ENCODE measurements around the gene TMEM174. TPM values are rescaled to one million over a fixed set of nuclear protein-coding genes. Genes with fewer than 3 reads are reported as not detected.

The TMEM174 gene
- total RNA-seq, 1 donor from 2014 or later: not detected

DNA sequence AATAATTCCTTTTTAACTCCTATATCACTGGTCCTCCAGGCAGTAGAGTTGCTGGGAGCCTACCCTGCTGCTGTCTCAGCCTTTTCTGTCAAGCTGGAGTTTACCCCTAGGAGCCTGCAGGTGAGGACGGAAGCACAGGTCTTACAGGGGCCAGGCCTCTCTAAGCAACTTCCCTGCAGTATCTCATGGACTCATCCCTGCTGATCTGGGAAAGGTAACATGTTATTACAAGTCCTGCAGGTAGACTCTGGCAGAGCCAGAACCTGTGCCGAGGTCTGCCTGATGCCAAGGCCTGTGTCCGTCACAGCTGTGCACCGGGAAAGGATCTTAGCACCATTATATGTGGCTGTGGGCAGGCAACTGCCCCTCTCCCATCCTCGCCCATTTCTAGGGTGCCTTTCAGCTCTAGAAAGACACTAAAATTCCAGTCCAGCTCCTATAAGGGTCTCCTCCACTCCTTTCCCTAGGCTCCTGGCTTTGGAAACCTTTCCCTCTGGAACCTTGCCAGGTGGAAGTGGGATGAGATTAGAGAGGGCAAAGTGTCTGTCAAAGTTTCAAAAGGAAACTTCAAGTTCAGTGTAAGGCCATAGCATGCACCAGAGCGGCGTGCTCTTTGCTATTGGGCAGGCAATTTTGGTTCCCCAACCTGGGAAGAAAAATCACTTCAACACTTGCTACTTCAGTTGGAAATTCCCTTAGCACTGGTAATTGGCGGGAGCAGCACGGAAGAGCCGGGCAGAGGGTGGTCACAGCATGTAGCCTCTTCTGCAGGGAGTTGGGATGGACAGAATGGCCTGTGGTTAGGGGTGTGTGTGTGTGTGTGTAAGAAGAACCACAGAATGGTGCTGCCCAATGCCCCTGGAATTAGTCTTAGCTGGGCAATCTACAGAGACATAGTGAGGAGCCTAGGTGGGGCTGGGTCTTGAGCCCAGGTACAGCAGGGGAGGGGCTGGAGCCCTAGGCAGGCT, 35.1 kb upstream of the TMEM174 start:
- Histone ChIP-seq H3K9me3 (no peaks in the 10 kb centered on the region), H3K27me3 (no peaks in the 10 kb centered on the region), H3K27ac (no peak overlapping the region), H3K4me3 (no peak overlapping the region), H3K4me1 (no peaks in the 10 kb centered on the region), H3K36me3 (no peaks in the 10 kb centered on the region)
- no peak for DNase-seq (ENCODE audit: extremely low spot score in 2 of 2)
- TF ChIP-seq, protein P1, sequence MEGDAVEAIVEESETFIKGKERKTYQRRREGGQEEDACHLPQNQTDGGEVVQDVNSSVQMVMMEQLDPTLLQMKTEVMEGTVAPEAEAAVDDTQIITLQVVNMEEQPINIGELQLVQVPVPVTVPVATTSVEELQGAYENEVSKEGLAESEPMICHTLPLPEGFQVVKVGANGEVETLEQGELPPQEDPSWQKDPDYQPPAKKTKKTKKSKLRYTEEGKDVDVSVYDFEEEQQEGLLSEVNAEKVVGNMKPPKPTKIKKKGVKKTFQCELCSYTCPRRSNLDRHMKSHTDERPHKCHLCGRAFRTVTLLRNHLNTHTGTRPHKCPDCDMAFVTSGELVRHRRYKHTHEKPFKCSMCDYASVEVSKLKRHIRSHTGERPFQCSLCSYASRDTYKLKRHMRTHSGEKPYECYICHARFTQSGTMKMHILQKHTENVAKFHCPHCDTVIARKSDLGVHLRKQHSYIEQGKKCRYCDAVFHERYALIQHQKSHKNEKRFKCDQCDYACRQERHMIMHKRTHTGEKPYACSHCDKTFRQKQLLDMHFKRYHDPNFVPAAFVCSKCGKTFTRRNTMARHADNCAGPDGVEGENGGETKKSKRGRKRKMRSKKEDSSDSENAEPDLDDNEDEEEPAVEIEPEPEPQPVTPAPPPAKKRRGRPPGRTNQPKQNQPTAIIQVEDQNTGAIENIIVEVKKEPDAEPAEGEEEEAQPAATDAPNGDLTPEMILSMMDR (IDR thresholded peaks at IDR 0.05): no peak
- no peak for TF ChIP-seq POLR2AphosphoS5 (IDR thresholded peaks at IDR 0.05; ENCODE audit: insufficient read depth in 1 of 2, low read depth in 1 of 2)
- TF ChIP-seq POLR2A (IDR thresholded peaks at IDR 0.05): no peak
- intact Hi-C loops (cut with DNase I): no loop called here

DNA sequence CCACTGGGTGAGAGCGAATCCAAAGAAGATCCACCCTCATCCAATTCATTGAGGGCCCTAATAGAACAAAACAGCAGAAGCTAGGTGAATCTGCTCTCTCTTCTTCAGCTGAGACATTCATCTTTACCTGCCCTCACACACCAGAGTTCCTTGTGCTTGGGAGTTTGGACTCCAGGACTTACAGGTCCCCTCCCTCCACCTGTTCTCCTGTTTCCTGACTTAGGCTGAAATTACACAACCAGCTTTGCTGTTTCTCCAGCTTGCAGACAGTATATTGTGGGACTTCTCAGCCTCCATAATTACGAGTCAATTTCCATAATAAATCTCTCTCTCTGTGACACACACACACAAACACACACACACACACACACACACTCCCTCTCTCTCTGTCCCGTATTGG, 33.5 kb upstream of the TMEM174 start:
- Histone ChIP-seq H3K9me3 (no peaks in the 10 kb centered on the region), H3K27me3 (no peaks in the 10 kb centered on the region), H3K4me3 (no peak overlapping the region), H3K36me3 (no peaks in the 10 kb centered on the region), H3K27ac (no peak overlapping the region), H3K4me1 (no peaks in the 10 kb centered on the region)
- TF ChIP-seq POLR2AphosphoS5 (IDR thresholded peaks at IDR 0.05; ENCODE audit: insufficient read depth in 1 of 2, low read depth in 1 of 2) (no peak), POLR2A (IDR thresholded peaks at IDR 0.05) (no peak)
- TF ChIP-seq, protein P1 (IDR thresholded peaks at IDR 0.05): no peak
- no peak for DNase-seq (ENCODE audit: extremely low spot score in 2 of 2)
- intact Hi-C loops (cut with DNase I): no loop called here

DNA sequence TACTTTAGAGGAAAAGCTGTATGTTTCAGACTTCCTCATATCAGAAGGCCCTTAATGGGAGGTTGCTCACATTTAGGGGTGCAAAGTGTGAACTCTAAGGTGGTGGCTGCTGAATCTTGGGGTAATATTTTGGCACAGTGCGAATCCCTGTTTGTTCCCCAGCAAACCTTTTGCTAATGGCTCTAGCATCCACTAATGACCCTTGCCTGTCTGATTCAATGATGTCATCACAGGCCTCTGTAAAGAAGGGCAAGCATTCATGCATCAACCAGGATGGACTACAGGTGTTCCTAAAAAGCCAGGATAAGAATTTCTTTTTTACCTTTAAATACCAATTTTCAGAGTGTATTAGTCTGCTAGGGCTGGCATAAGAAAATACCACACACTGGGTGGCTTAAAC, 32.2 kb upstream of the TMEM174 start:
- intact Hi-C loops (cut with DNase I): no loop called here

DNA sequence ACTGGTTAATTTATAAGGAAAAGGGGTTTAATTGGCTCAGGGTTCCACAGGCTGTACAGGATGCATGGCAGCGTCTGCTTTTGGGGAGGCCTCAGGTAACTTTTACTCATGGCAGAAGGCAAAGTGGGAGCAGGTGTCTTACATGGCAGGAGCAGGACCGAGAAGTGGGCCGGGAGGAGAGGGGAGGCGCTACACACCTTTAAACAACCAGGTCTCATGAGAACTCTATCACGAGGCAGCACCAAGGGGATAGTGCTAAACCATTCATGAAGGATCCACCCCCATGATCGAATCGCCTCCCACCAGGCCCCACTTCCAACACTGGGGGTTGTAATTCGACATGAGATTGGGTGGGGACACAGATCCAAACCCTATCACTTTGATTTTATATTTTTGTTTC, 31.0 kb upstream of the TMEM174 start:
- Histone ChIP-seq H3K36me3 (no peaks in the 10 kb centered on the region), H3K27me3 (no peaks in the 10 kb centered on the region), H3K9me3 (no peaks in the 10 kb centered on the region), H3K4me1 (no peaks in the 10 kb centered on the region), H3K27ac (no peak overlapping the region), H3K4me3 (no peak overlapping the region)
- intact Hi-C loops (cut with DNase I): no loop called here
- no peak for DNase-seq (ENCODE audit: extremely low spot score in 2 of 2)
- TF ChIP-seq, protein P1 (IDR thresholded peaks at IDR 0.05): no peak
- no peak for TF ChIP-seq POLR2AphosphoS5 (IDR thresholded peaks at IDR 0.05; ENCODE audit: insufficient read depth in 1 of 2, low read depth in 1 of 2)
- no peak for TF ChIP-seq POLR2A (IDR thresholded peaks at IDR 0.05)

More for the DNA sequence above, 32.2 kb upstream of the TMEM174 start:
- Histone ChIP-seq H3K4me3 (no peak overlapping the region), H3K27ac (no peak overlapping the region), H3K4me1 (no peaks in the 10 kb centered on the region), H3K36me3 (no peaks in the 10 kb centered on the region), H3K27me3 (no peaks in the 10 kb centered on the region), H3K9me3 (no peaks in the 10 kb centered on the region)
- no peak for DNase-seq (ENCODE audit: extremely low spot score in 2 of 2)
- TF ChIP-seq POLR2A (IDR thresholded peaks at IDR 0.05) (no peak), POLR2AphosphoS5 (IDR thresholded peaks at IDR 0.05; ENCODE audit: insufficient read depth in 1 of 2, low read depth in 1 of 2) (no peak)
- TF ChIP-seq, protein P1 (IDR thresholded peaks at IDR 0.05): no peak

DNA sequence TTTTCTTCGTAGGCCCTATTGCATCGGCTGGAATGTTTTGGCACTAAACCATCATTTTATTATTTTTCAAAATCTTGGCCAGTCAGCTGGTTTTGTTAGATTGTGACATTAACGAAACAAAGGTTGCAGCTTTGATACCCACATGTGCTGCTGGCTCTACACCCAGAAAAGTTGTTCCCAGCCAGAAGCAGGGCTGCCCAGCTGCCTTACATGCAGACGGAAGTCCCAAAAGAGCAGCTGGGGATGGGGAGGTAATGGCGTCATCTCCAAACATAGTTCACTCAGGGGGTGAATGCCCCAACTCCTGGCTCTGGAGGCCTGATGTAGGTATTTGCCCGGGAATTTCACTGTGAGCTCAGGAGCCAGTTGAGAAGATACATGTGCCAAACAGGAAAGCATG, 29.3 kb upstream of the TMEM174 start:
- H3K27ac ChIP-seq: no peak overlapping the region
- no peaks in the 10 kb centered on the region for H3K27me3 ChIP-seq
- no peaks in the 10 kb centered on the region for H3K9me3 ChIP-seq
- no peaks in the 10 kb centered on the region for H3K36me3 ChIP-seq
- no peaks in the 10 kb centered on the region for H3K4me1 ChIP-seq
- no peak for TF ChIP-seq POLR2A (IDR thresholded peaks at IDR 0.05)
- TF ChIP-seq, protein P1 (IDR thresholded peaks at IDR 0.05): no peak
- TF ChIP-seq POLR2AphosphoS5 (IDR thresholded peaks at IDR 0.05; ENCODE audit: insufficient read depth in 1 of 2, low read depth in 1 of 2): no peak
- no peak for DNase-seq (ENCODE audit: extremely low spot score in 2 of 2)
- no peak overlapping the region for H3K4me3 ChIP-seq
- intact Hi-C loops (cut with DNase I): no loop called here

Measured in vagina (tissue), 2 donors.